Peyer's patch (tissue), 4 donors: ENCODE measurements around the gene SLC2A4. TPM values are rescaled to one million over a fixed set of nuclear protein-coding genes. Genes with fewer than 3 reads are reported as not detected.

Experiments
- DNase-seq, 3 donors: peaks; one replicate each; pipeline ENCODE4 v3.0.0-alpha.2; 2017 to 2019
- H3K27ac ChIP-seq, 4 donors: fragments of 200-600 bp; sonication (generic); one replicate each; pipeline ENCODE4 v1.5.1; 2016 to 2019
- H3K27me3 ChIP-seq, 2 donors: fragments of 200-600 bp; sonication (generic); one replicate each; pipeline ENCODE4 v1.5.1; 2019
- H3K36me3 ChIP-seq, 3 donors: fragments of 200-600 bp; sonication (generic); one replicate each; pipeline ENCODE4 v1.5.1; 2016 to 2019
- H3K4me1 ChIP-seq, 4 donors: fragments of 200-600 bp; sonication (generic); one replicate each; pipeline ENCODE4 v1.5.1; 2016 to 2019
- H3K4me3 ChIP-seq, 4 donors: fragments of 200-600 bp; sonication (generic); 1 replicate in 3 of 4; 2 replicates in 1 of 4; pipeline ENCODE4 v1.5.1; 2016 to 2019; ENCODE audit warnings: mild to moderate bottlenecking in 1 of 4
- H3K9me3 ChIP-seq, 4 donors: fragments of 200-600 bp; sonication (generic); one replicate each; pipeline ENCODE4 v1.5.1; 2016 to 2019; ENCODE audit warnings: mild to moderate bottlenecking in 1 of 4
- CTCF ChIP-seq, 6 experiments: fragments of 450-650 bp in 4 of 6; fragments of 200-600 bp in 2 of 6; sonication (generic) in 1 of 6; IDR thresholded peaks; one replicate each; pipeline ENCODE4 v1.5.1; 2017 to 2019; ENCODE audit warnings: antibody characterized with exemption in 6 of 6, mild to moderate bottlenecking in 3 of 6, moderate library complexity in 1 of 6
- POLR2A ChIP-seq, 2 donors: fragments of 450-650 bp; IDR thresholded peaks; one replicate each; pipeline ENCODE4 v1.5.1; 2017; ENCODE audit warnings: antibody characterized with exemption in 2 of 2, mild to moderate bottlenecking in 2 of 2, moderate library complexity in 2 of 2
- total RNA-seq, 4 donors: library from RNA; depleted of rRNA; stranded (reverse); fragments of >200 nt; gene quantifications; one replicate each; pipeline ENCODE4 v1.1.0, GENCODE V29; 2016

SLC2A4 gene
- total RNA-seq, 4 donors from 2014 or later, result 1.1 to 7.6 (median 4.8) TPM; not detected in 1

- H3K9me3 ChIP-seq, result no peaks in the 10 kb centered on the region
- H3K36me3 ChIP-seq, result no peaks in the 10 kb centered on the region
- H3K4me3 ChIP-seq, result peak overlapping the region in 2 of 4 donors; percentile 61 to 63
- no peaks in the 10 kb centered on the region for H3K27me3 ChIP-seq
- DNase-seq, result peak in 1 of 3 donors; percentile 74
- H3K27ac ChIP-seq, result peak overlapping the region in 3 of 4 donors; percentile 45 to 83 (median 82)
- peaks cover 2 to 28% (median 16%) of the 10 kb centered on the region in 4 donors for H3K4me1 ChIP-seq
- TF ChIP-seq CTCF (IDR thresholded peaks at IDR 0.05) (no peak), POLR2A (IDR thresholded peaks at IDR 0.05) (peak in 1 of 2 donors; percentile 32)
Measured at GRCh38 chr17:7279448-7279847, 2.1 kb upstream of the SLC2A4 start.

GRCh38 chr17:7280519-7281073 is 922 bp upstream of the SLC2A4 start:
- Histone ChIP-seq H3K9me3 (no peaks in the 10 kb centered on the region), H3K27me3 (no peaks in the 10 kb centered on the region), H3K36me3 (no peaks in the 10 kb centered on the region), H3K4me1 (peaks cover 2 to 28% (median 16%) of the 10 kb centered on the region in 4 donors), H3K27ac (peak overlapping the region; percentile 48 to 83 (median 71)), H3K4me3 (peak overlapping the region; percentile 38 to 63 (median 55))
- TF ChIP-seq CTCF (IDR thresholded peaks at IDR 0.05), result peak; percentile 92 to 98 (median 96)
- peak in 1 of 2 donors; percentile 12 for TF ChIP-seq POLR2A (IDR thresholded peaks at IDR 0.05)
- peak; percentile 79 to 93 (median 90) for DNase-seq

- no peak for TF ChIP-seq CTCF (IDR thresholded peaks at IDR 0.05)
- no peak for TF ChIP-seq POLR2A (IDR thresholded peaks at IDR 0.05)
- Histone ChIP-seq H3K4me1 (peaks cover 2 to 28% (median 16%) of the 10 kb centered on the region in 4 donors), H3K27me3 (no peaks in the 10 kb centered on the region), H3K27ac (peak overlapping the region; percentile 25 to 83 (median 60)), H3K4me3 (peak overlapping the region; percentile 38 to 63 (median 55)), H3K36me3 (no peaks in the 10 kb centered on the region), H3K9me3 (no peaks in the 10 kb centered on the region)
- no peak for DNase-seq
Measured at GRCh38 chr17:7281953-7282751, 634 bp downstream of the SLC2A4 start.

GRCh38 chr17:7282752-7283321 is 1.3 kb downstream of the SLC2A4 start:
- H3K36me3 ChIP-seq, result no peaks in the 10 kb centered on the region
- H3K4me1 ChIP-seq, result peaks cover 2 to 28% (median 16%) of the 10 kb centered on the region in 4 donors
- H3K27ac ChIP-seq, result peak overlapping the region in 3 of 4 donors; percentile 60 to 83 (median 61)
- no peaks in the 10 kb centered on the region for H3K9me3 ChIP-seq
- DNase-seq, result no peak
- no peaks in the 10 kb centered on the region for H3K27me3 ChIP-seq
- H3K4me3 ChIP-seq, result peak overlapping the region in 2 of 4 donors; percentile 49 to 61
- TF ChIP-seq CTCF (IDR thresholded peaks at IDR 0.05) (peak in 1 of 6 experiments; percentile 5), POLR2A (IDR thresholded peaks at IDR 0.05) (no peak)

GRCh38 chr17:7283471-7284216 is 2.1 kb downstream of the SLC2A4 start:
- DNase-seq, result no peak
- Histone ChIP-seq H3K36me3 (no peaks in the 10 kb centered on the region), H3K4me3 (peak overlapping the region in 1 of 4 donors; percentile 61), H3K9me3 (no peaks in the 10 kb centered on the region), H3K27me3 (no peaks in the 10 kb centered on the region), H3K27ac (no peak overlapping the region), H3K4me1 (peaks cover 2 to 28% (median 16%) of the 10 kb centered on the region in 4 donors)
- TF ChIP-seq CTCF (IDR thresholded peaks at IDR 0.05) (no peak), POLR2A (IDR thresholded peaks at IDR 0.05) (no peak)
